Measurements from ENCODE around the gene BTAF1.

- TF ChIP-seq CTCF (IDR thresholded peaks at IDR 0.05; ENCODE audit: low read length) (no peak), EZH2 (IDR thresholded peaks at IDR 0.05; ENCODE audit: borderline replicate concordance, low read length) (no peak)
Measured at GRCh38 chr10:92010047-92010735, 86.6 kb downstream of the BTAF1 start.

Data from OCI-LY1 (cell line).